Stimulated activated CD8-positive, alpha-beta memory T cell treated with anti-CD3 and anti-CD28 coated beads, Interleukin-12 subunit alpha, Interleukin-12 subunit beta, amount 100 ng/mL, for 4 hours (primary cell): ENCODE measurements around the gene SPATA13.

Experiments
- DNase-seq: peaks from one replicate; pipeline ENCODE4 v3.0.0-alpha.2; 2020; ENCODE audit warnings: low read depth

The SPATA13 gene

GRCh38 chr13:24223341-24224231 is 63.1 kb downstream of the SPATA13 start:
- DNase-seq, result no peak

DNA sequence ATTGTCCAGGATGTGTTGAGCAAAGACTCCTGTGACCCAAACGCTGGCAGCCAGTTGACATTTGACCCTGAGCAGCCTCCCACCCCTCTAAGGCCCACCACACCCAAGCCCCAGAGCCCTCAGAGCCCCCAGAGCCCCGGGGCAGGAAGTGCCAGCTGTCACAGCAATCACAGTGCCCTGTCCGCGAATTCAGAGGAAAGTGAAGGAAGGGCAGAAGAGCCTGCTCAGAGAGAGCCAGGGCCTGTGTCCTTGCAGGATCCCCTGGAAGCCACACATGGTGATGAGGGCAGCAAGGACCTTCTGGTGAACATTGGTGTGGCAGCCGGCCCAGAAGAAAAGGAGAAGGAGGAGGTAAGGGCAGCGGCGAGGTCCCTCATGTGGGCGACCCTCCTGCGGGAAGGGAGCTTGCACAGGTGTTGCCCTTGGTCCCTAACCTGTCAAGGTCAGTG is 63.7 kb downstream of the SPATA13 start:
- no peak for DNase-seq

- DNase-seq, result no peak
Observed at GRCh38 chr13:24225062-24225461, 64.5 kb downstream of the SPATA13 start.

DNA sequence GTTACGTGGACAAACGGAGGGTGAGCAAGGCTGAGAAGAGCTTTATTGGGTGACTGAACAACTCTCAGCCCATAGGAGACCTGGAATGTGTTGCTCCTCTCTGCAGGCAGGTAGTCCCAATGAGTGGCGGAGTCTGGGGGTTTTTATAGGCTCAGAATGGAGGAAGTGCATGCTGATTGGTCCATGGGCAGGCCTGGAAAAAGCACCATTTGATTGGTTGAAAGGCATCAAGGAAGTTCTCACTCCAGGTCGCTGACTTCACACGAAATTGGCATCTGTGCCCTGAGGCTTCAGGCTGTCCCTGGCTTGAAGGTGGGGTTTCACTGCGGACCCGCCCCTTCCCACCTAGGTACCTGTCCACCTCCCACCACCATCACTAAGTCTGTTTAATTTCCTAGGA is 65.4 kb downstream of the SPATA13 start:
- no peak for DNase-seq

GRCh38 chr13:24226762-24227161 is 66.2 kb downstream of the SPATA13 start:
- DNase-seq, result no peak

DNA sequence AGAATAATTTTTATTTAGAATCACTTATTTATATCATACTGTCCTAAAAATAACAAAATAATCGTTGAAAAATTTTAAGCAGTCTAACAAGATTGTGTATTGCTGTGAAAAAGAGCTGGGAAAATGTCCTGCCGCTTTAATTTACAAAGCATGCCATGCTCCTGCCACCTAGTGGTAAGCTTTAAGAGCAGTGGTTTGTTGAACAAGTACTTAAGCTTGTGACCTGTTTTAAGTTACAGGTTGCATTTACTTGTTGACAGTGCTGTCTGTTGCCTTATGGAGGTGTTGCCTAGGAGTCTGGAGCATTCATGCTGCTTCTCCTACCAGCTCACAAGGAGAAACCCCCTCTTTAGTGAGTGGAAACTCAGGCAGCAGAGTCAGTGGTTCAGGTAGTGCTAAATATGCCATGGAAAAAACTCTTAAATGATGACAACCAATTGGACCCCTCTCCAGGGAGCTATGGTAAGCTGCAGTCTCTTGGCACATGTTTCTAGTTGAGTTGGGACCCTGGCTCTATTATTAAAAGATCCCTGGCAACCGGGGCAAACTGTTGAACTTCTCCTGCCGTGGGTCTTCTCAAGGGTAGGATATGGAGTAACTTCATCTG is 68.4 kb downstream of the SPATA13 start:
- DNase-seq, result no peak

DNA sequence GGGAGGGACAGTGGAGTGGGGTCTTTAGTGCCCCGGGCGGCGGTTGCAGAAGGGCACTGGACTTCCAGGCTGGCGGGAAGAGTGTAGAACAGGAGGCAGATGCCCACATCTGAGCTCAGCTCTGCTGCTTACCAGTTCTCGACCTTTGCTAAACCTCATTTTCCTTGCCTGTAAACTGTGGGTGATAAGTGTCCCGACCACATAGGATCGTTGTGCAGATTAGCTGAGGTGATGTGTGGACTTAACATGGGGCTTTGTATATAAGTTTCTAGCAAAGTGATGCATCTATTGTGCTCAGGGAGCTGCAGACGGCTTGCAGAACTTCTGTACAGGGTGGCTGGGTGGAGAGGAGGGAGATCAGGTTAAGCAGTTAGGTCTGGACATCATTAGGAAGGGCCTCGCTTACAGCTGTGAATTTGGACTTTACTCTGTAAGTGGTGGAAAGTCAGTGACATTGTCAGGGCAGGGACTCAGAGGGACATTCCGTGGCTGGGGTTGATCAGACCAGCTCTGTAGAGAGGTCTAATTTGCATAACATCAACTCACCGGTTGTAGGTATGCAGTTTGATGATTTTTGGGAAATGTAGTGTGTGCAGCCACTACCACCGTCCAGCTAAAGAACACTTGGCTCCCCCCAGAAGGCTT is 70.0 kb downstream of the SPATA13 start:
- DNase-seq, result no peak

DNA sequence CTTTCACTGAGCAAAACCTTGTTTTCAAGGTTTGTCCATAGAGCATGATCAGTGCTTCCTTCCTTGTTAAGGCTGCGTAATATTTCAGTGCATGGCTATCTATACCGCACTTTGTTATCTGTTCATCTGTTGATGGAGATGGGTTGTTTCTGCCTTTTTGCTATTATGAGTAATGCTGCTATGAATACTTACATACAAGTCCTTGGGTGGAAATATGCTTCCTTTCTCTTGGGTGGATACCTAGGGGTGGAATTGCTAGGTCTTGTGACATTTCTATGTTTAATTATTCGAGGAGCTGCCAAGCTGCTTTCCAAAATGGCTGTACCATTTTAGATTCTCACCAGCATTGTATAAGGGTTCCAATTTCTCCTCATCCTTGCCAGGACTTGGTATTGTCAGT is 70.9 kb downstream of the SPATA13 start:
- no peak for DNase-seq

GRCh38 chr13:24232037-24232436 is 71.5 kb downstream of the SPATA13 start:
- no peak for DNase-seq

GRCh38 chr13:24232474-24232873 is 72.0 kb downstream of the SPATA13 start:
- DNase-seq, result no peak

- no peak for DNase-seq
Observed at GRCh38 chr13:24233351-24233901, 72.9 kb downstream of the SPATA13 start.

GRCh38 chr13:24234200-24234915 is 73.8 kb downstream of the SPATA13 start:
- DNase-seq, result no peak

DNA sequence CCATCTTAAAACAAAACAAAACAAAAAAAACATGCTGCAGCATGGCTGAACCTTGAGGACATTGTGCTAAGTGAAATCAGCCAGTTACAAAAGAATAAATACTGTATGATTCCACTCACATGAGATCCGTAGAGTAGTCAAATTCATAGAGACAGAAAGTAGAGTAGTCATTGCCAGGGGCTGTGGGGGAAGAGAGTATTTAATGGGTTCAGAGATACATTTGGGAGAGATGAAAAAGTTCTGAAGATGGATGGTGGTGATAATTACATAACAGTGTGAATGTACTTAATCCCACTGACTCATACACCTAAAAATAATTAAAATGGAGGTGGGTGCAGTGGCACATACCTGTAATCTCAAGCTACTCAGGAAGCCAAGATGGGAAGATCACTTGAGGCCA is 76.8 kb downstream of the SPATA13 start:
- no peak for DNase-seq

DNA sequence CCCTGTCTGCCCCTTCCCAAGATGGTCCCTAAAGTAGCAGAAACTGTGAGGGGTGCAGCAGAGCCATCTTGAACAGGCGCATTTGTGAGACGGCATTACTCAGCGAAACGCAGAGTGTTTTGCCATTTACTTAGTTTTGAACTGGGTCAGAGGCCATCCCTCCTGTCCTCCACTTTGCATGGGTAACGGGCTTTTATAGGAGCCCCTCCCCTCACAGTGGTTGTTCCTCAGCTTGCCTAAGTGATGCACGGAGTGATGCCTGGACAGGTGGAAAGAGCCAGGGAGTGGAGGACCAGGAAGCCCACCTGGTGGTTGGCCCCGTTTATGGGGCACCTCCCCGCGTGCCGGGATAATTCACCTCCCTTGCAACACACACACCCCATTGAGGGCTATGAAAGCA is 80.8 kb downstream of the SPATA13 start:
- DNase-seq, result no peak

GRCh38 chr13:24242100-24242499 is 81.6 kb downstream of the SPATA13 start:
- no peak for DNase-seq

- DNase-seq, result no peak
Observed at GRCh38 chr13:24243302-24243701, 82.8 kb downstream of the SPATA13 start.

DNA sequence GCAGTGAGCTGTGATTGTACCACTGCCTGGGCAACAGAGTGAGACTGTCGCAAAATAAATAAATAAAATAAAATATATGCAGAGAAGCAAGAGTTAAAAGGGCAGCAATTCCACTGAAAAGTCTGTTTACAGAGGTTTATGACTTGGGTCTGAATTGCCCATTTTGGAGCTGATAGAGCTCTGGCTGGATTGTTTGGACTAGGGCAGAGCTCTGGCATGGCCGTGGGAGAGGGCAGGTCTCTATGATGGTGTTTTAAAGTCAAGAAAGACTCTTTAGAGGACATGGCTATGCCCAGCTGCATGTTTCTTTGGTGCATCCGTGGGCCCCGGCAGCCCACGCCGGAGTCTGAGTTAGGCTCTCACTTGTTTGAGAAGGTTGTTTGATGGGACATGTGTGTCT is 84.3 kb downstream of the SPATA13 start:
- DNase-seq, result no peak

- DNase-seq, result no peak
Observed at GRCh38 chr13:24247016-24247415, 86.5 kb downstream of the SPATA13 start.

- DNase-seq, result no peak
Observed at GRCh38 chr13:24249624-24250023, 89.1 kb downstream of the SPATA13 start.

- no peak for DNase-seq
Observed at GRCh38 chr13:24250376-24251057, 90.0 kb downstream of the SPATA13 start.

GRCh38 chr13:24251525-24251924 is 91.0 kb downstream of the SPATA13 start:
- peak; percentile 61 for DNase-seq
